T-helper 17 cell (primary cell): ENCODE data around the gene AP4E1. TPM values are rescaled to one million over a fixed set of nuclear protein-coding genes. Genes with fewer than 3 reads are reported as not detected.
"Not testable (repeated sequence)": the region's sequence is repeated elsewhere in the genome, so short reads cannot be mapped to it uniquely, and the experiment has no call there.

Experiments used
- ATAC-seq: fragments of 150-1000 bp; cut with Tn5 transposase; 2 replicates; pipeline ENCODE4 v1.10.0; 2021; ENCODE audit warnings: mild to moderate bottlenecking, moderate library complexity
- DNase-seq, 3 donors: peaks; one replicate each; pipeline versions ENCODE4 v3.0.0 to v3.0.0-alpha.2; 2020 to 2021
- H3K9me3 ChIP-seq: one replicate; pipeline ENCODE4 v1.7.0; 2013; ENCODE audit warnings: low read length, mild to moderate bottlenecking; ENCODE audit not compliant: control insufficient read depth, poor library complexity, severe bottlenecking
- H3K27ac Mint-ChIP-seq: one replicate; pipeline ENCODE4 v1.8.0; 2022; ENCODE audit warnings: mild to moderate bottlenecking, moderate library complexity, mixed read lengths
- H3K27me3 Mint-ChIP-seq: one replicate; pipeline ENCODE4 v1.8.0; 2022; ENCODE audit warnings: mixed read lengths
- H3K36me3 Mint-ChIP-seq: one replicate; pipeline ENCODE4 v1.8.0; 2022; ENCODE audit warnings: low read depth, mixed read lengths
- H3K4me1 Mint-ChIP-seq: one replicate; pipeline ENCODE4 v1.8.0; 2022; ENCODE audit warnings: mild to moderate bottlenecking, mixed read lengths
- H3K4me3 Mint-ChIP-seq: one replicate; pipeline ENCODE4 v1.8.0; 2022; ENCODE audit warnings: mild to moderate bottlenecking, moderate library complexity, mixed read lengths
- total RNA-seq, 4 donors: library from RNA in 2 of 4; stranded (reverse) in 2 of 4; gene quantifications; one replicate each; pipeline ENCODE4 v1.2.3 and lab custom pipeline; 2022 to 2026

AP4E1 gene
- total RNA-seq, 2 donors from 2014 or later: 7.6 to 9.6 TPM

- DNase-seq: no peak
- Mint-ChIP-seq H3K4me3 (no peak overlapping the region), H3K4me1 (no peaks in the 10 kb centered on the region), H3K27ac (no peak overlapping the region), H3K36me3 (peaks cover 8% of the 10 kb centered on the region), H3K27me3 (no peaks in the 10 kb centered on the region)
- ATAC-seq: no peak
- no peaks in the 10 kb centered on the region for H3K9me3 ChIP-seq
Measured at GRCh38 chr15:51023499-51023898, 115.0 kb downstream of the AP4E1 start.

GRCh38 chr15:51024735-51025453 is 116.4 kb downstream of the AP4E1 start:
- no peaks in the 10 kb centered on the region for H3K4me1 Mint-ChIP-seq
- ATAC-seq (no peak), DNase-seq (no peak)
- no peak overlapping the region for H3K27ac Mint-ChIP-seq
- H3K27me3 Mint-ChIP-seq: no peaks in the 10 kb centered on the region
- no peaks in the 10 kb centered on the region for H3K9me3 ChIP-seq
- peaks cover 1% of the 10 kb centered on the region for H3K36me3 Mint-ChIP-seq
- no peak overlapping the region for H3K4me3 Mint-ChIP-seq

GRCh38 chr15:51025454-51025846 is 117.0 kb downstream of the AP4E1 start:
- Mint-ChIP-seq H3K36me3 (no peaks in the 10 kb centered on the region), H3K4me3 (no peak overlapping the region), H3K4me1 (no peaks in the 10 kb centered on the region), H3K27me3 (no peaks in the 10 kb centered on the region), H3K27ac (no peak overlapping the region)
- no peaks in the 10 kb centered on the region for H3K9me3 ChIP-seq
- ATAC-seq: no peak
- no peak for DNase-seq

GRCh38 chr15:51030649-51031316 is 122.3 kb downstream of the AP4E1 start:
- H3K36me3 Mint-ChIP-seq: no peaks in the 10 kb centered on the region
- DNase-seq (no peak), ATAC-seq (no peak)
- H3K9me3 ChIP-seq: no peaks in the 10 kb centered on the region
- H3K4me3 Mint-ChIP-seq: no peak overlapping the region
- no peaks in the 10 kb centered on the region for H3K4me1 Mint-ChIP-seq
- no peaks in the 10 kb centered on the region for H3K27me3 Mint-ChIP-seq
- no peak overlapping the region for H3K27ac Mint-ChIP-seq

GRCh38 chr15:51037474-51037873 is 129.0 kb downstream of the AP4E1 start:
- H3K27ac Mint-ChIP-seq, H3K9me3 ChIP-seq, ATAC-seq, H3K4me1 Mint-ChIP-seq, H3K27me3 Mint-ChIP-seq, DNase-seq, H3K4me3 Mint-ChIP-seq, H3K36me3 Mint-ChIP-seq: not testable (repeated sequence)

DNA sequence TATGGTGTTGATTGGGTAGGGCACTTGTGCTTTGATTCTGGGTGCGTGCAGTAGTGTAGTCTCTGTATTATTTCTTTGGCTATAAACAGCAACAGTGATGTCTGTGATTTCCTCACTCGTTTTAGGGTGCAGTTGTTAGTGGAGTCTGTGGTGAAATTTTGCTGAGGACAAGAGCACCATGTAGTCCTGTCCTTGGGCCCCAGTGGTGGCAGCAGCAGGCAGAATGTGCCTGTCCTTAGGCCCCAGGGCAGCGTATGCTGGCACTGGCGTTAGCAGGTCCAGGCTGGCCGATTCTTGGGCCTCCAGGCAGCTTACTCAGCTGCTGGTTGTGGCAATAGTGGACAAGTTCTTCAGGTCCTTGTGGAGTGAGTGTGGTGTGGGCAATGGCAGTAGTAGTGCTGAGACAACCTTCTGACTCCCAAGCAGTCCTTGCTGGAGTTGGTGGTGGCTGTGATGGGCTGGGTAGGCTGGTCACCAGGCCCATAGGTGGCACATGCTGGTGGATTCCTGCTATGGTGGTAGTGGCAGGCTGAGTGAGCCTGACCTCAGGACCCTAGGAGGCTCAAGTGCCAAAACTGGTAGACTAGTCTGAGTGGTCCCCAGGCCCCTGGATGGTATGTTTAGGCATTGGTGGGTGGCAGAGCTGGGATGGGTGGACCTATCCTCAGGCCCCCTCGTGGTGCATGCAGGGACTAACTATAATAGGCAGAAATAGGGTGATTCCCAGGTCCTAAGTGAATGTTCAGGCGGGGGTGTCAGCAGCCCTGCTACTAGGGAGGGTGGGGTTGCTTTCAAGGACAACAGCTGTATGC is 129.9 kb downstream of the AP4E1 start:
- DNase-seq (no peak), ATAC-seq (no peak)
- no peak overlapping the region for H3K27ac Mint-ChIP-seq
- peaks cover 8% of the 10 kb centered on the region for H3K36me3 Mint-ChIP-seq
- no peaks in the 10 kb centered on the region for H3K9me3 ChIP-seq
- H3K4me3 Mint-ChIP-seq: no peak overlapping the region
- no peaks in the 10 kb centered on the region for H3K27me3 Mint-ChIP-seq
- peaks cover 4% of the 10 kb centered on the region for H3K4me1 Mint-ChIP-seq

DNA sequence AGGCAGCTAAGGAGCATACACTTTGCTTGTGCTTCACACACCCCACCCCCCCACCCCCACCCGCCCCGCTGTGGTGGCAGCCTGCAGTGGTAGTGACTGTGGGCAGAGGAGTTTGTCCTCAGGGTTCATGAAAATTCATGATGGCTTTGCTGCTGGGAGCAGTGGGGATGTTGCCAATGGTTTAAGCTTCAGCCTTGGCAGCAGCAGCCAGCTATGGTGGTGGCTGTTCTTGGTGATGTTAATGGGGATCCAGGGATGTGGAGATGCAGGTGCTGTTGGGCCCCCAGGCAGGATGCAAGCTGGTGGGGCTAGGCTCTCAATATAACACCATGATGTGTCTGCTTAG is 130.5 kb downstream of the AP4E1 start:
- H3K4me1 Mint-ChIP-seq: peaks cover 4% of the 10 kb centered on the region
- DNase-seq: no peak
- no peak for ATAC-seq
- no peaks in the 10 kb centered on the region for H3K9me3 ChIP-seq
- H3K27ac Mint-ChIP-seq: no peak overlapping the region
- no peaks in the 10 kb centered on the region for H3K27me3 Mint-ChIP-seq
- H3K36me3 Mint-ChIP-seq: peaks cover 8% of the 10 kb centered on the region
- H3K4me3 Mint-ChIP-seq: no peak overlapping the region

- ATAC-seq (no peak), DNase-seq (no peak)
- no peaks in the 10 kb centered on the region for H3K9me3 ChIP-seq
- Mint-ChIP-seq H3K4me1 (peaks cover 2% of the 10 kb centered on the region), H3K27ac (no peak overlapping the region), H3K4me3 (no peak overlapping the region), H3K27me3 (no peaks in the 10 kb centered on the region), H3K36me3 (no peaks in the 10 kb centered on the region)
Measured at GRCh38 chr15:51044037-51044727, 135.7 kb downstream of the AP4E1 start.

DNA sequence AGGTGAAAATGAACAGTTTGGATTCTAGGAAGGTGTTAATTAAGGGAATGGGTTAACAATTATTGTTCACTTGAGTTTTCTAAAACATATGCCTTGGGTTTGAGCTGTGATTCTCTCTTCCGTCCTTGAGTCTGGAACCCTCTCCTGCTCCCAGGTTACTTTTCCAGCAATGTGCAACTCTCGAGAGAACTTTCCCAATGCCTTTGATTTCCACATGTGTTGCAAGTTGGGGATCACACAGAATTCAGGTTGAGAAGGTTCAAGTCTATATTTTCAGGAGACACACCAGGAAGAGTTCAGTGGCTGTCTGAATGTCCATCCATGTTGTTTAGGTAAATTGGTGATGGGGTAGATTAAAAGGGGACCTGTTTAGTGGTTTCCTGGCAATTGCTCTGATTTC is 137.5 kb downstream of the AP4E1 start:
- Mint-ChIP-seq H3K36me3 (no peaks in the 10 kb centered on the region), H3K27me3 (no peaks in the 10 kb centered on the region), H3K4me1 (peaks cover 2% of the 10 kb centered on the region), H3K27ac (no peak overlapping the region), H3K4me3 (no peak overlapping the region)
- ATAC-seq (no peak), DNase-seq (no peak)
- H3K9me3 ChIP-seq: no peaks in the 10 kb centered on the region

- no peak for ATAC-seq
- peaks cover 8% of the 10 kb centered on the region for H3K27me3 Mint-ChIP-seq
- H3K36me3 Mint-ChIP-seq: no peaks in the 10 kb centered on the region
- H3K9me3 ChIP-seq: no peaks in the 10 kb centered on the region
- no peak overlapping the region for H3K4me3 Mint-ChIP-seq
- H3K27ac Mint-ChIP-seq: no peak overlapping the region
- no peak for DNase-seq
- peaks cover 2% of the 10 kb centered on the region for H3K4me1 Mint-ChIP-seq
Measured at GRCh38 chr15:51046799-51047449, 138.4 kb downstream of the AP4E1 start.

DNA sequence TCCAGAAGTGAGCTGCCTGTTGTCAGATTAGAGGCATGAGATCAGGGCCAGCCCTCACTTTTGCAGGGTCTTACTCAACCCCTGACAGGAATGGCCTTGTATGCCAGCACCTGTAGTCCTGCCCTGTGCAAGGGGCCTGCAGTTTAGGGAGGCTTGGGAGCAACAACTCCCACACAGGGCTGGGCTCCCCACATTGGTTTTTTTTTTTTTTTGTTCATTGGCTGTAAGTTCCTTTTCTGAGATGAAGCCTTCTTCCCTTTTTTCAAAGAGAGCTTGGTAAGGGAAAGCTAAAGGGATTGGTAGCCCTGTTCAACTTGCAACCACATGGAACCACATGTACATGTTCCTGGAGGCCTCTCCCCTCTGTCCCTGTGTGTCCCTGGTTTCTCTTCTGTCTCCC is 139.8 kb downstream of the AP4E1 start:
- no peak for ATAC-seq
- Mint-ChIP-seq H3K27ac (no peak overlapping the region), H3K27me3 (peaks cover 8% of the 10 kb centered on the region), H3K36me3 (no peaks in the 10 kb centered on the region), H3K4me3 (no peak overlapping the region), H3K4me1 (peaks cover 2% of the 10 kb centered on the region)
- DNase-seq: no peak
- H3K9me3 ChIP-seq: no peaks in the 10 kb centered on the region

DNA sequence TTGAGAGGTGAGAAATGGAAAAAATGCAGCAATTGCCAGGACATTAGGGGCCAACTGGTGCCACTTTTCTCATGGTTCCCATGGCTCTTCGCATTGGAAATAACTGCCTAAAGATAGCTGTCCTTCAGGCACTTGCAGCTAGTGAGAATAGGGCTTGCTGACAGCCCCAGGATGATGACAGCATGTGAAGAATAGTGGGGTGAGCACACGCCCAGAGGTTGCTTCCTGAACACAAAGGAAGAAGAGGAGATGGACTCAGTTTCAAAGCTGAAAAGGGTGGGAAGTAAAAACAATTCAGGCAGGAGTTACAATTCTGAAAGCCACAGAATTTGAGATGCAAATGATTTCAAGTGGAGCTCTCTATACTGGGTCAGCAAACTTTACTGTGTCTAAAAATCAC is 140.6 kb downstream of the AP4E1 start:
- ATAC-seq (no peak), DNase-seq (no peak)
- no peaks in the 10 kb centered on the region for H3K9me3 ChIP-seq
- no peak overlapping the region for H3K4me3 Mint-ChIP-seq
- peaks cover 8% of the 10 kb centered on the region for H3K27me3 Mint-ChIP-seq
- H3K4me1 Mint-ChIP-seq: peaks cover 2% of the 10 kb centered on the region
- H3K36me3 Mint-ChIP-seq: no peaks in the 10 kb centered on the region
- no peak overlapping the region for H3K27ac Mint-ChIP-seq

GRCh38 chr15:51051776-51052175 is 143.3 kb downstream of the AP4E1 start:
- no peak for ATAC-seq
- peaks cover 2% of the 10 kb centered on the region for H3K4me1 Mint-ChIP-seq
- no peak for DNase-seq
- no peak overlapping the region for H3K4me3 Mint-ChIP-seq
- H3K27me3 Mint-ChIP-seq: peaks cover 17% of the 10 kb centered on the region
- no peak overlapping the region for H3K27ac Mint-ChIP-seq
- H3K9me3 ChIP-seq: no peaks in the 10 kb centered on the region
- no peaks in the 10 kb centered on the region for H3K36me3 Mint-ChIP-seq
